OCI-LY7 (cell line): Measurements from ENCODE around the gene DUSP14. TPM values are rescaled to one million over a fixed set of nuclear protein-coding genes. Genes with fewer than 3 reads are reported as not detected.

Experiments
- BruUV-seq: library from RNA; stranded (reverse); fragments of 400-500 nt; replicated peaks from 2 replicates; lab custom pipeline; 2021; lab: Mats Ljungman, UMichigan
- CTCF ChIA-PET: fragments of 300-600 bp; sonication (Branson Sonifier 250); formaldehyde crosslinking; loops from one replicate; lab custom pipeline; 2022; ENCODE audit warnings: antibody characterized with exemption; ENCODE audit not compliant: unreplicated experiment; lab: Charles Lee
- POLR2A ChIA-PET: fragments of 300-600 bp; sonication (Branson Sonifier 250); formaldehyde crosslinking; loops from one replicate; lab custom pipeline; 2022; ENCODE audit warnings: antibody characterized with exemption; lab: Charles Lee
- DNase-seq: peaks from one replicate; pipeline ENCODE4 v3.0.0-alpha.2; 2015; ENCODE audit warnings: low spot score
- H2AFZ ChIP-seq: fragments of 200-600 bp; sonication (generic), shearing (Covaris generic); 2 replicates; pipeline ENCODE4 v1.6.1; 2014; ENCODE audit warnings: mild to moderate bottlenecking, antibody characterized with exemption, low read length, moderate library complexity
- H3K27ac ChIP-seq: fragments of 200-600 bp; sonication (generic); 2 replicates; pipeline ENCODE4 v1.5.1; 2014; ENCODE audit warnings: mixed run types, low read depth, mild to moderate bottlenecking, moderate library complexity, low read length, inconsistent platforms; ENCODE audit not compliant: poor library complexity, severe bottlenecking
- H3K36me3 ChIP-seq: fragments of 200-600 bp; sonication (generic); 2 replicates; pipeline ENCODE4 v1.6.1; 2014; ENCODE audit warnings: mild to moderate bottlenecking, antibody characterized with exemption, low read length, moderate library complexity, mixed read lengths; ENCODE audit not compliant: insufficient read depth
- H3K4me1 ChIP-seq: fragments of 200-600 bp; sonication (generic); 2 replicates; pipeline ENCODE4 v1.5.1; 2014; ENCODE audit warnings: mild to moderate bottlenecking, low read length; ENCODE audit not compliant: insufficient read depth, poor library complexity, severe bottlenecking
- H3K4me2 ChIP-seq: fragments of 200-600 bp; sonication (generic); 2 replicates; pipeline ENCODE4 v1.6.1; 2014; ENCODE audit warnings: mild to moderate bottlenecking, low read length
- H3K4me3 ChIP-seq: fragments of 200-600 bp; sonication (generic); 2 replicates; pipeline ENCODE4 v1.5.1; 2014; ENCODE audit warnings: mild to moderate bottlenecking, low read depth, low read length; ENCODE audit not compliant: poor library complexity, severe bottlenecking
- H3K79me2 ChIP-seq: fragments of 200-600 bp; sonication (generic); 2 replicates; pipeline ENCODE4 v1.6.1; 2016; ENCODE audit warnings: low read depth, mild to moderate bottlenecking, low read length, moderate library complexity, mixed read lengths; ENCODE audit not compliant: insufficient read depth
- H3K9me2 ChIP-seq: fragments of 200-600 bp; sonication (generic); 2 replicates; pipeline ENCODE4 v1.6.1; 2016; ENCODE audit warnings: mild to moderate bottlenecking, low read length, mixed read lengths; ENCODE audit not compliant: insufficient read depth
- H3K9me3 ChIP-seq: fragments of 200-600 bp; sonication (generic); 2 replicates; pipeline ENCODE4 v1.6.1; 2014; ENCODE audit warnings: mild to moderate bottlenecking, mixed run types, low read length, mixed read lengths
- H4K20me1 ChIP-seq: fragments of 200-600 bp; sonication (generic); 2 replicates; pipeline ENCODE4 v1.6.1; 2014; ENCODE audit warnings: mild to moderate bottlenecking, antibody characterized with exemption, low read length, moderate library complexity, mixed read lengths; ENCODE audit not compliant: insufficient read depth
- EZH2phosphoT487 ChIP-seq: fragments of 200-600 bp; sonication (generic); IDR thresholded peaks from 2 replicates; pipeline ENCODE4 v1.6.1; 2018; ENCODE audit warnings: low read depth, borderline replicate concordance, mild to moderate bottlenecking, mixed run types, antibody characterized with exemption, low read length, moderate library complexity, mixed read lengths
- intact Hi-C: fragments of 100-400 bp; cut with micrococcal nuclease; formaldehyde crosslinking; loops from one replicate; pipeline ENCODE4 v1.10.0; 2022; ENCODE audit not compliant: unreplicated experiment
- total RNA-seq, 2 experiments: library from RNA; depleted of rRNA in 1 of 2; stranded (reverse); fragments of >200 nt in 1 of 2; shearing (Covaris generic) in 1 of 2; gene quantifications; 2 replicates each; pipeline ENCODE4 v1.2.3, GENCODE V29; 2014 to 2022
- TF ChIP-seq, protein P1 (sequence below): fragments of 200-600 bp; sonication (generic); conservative IDR thresholded peaks from 2 replicates; pipeline ENCODE4 v1.5.1; 2014; ENCODE audit warnings: mild to moderate bottlenecking, antibody characterized with exemption, low read length, moderate library complexity, mixed read lengths

The DUSP14 gene
- total RNA-seq, 2 experiments from 2014 or later: 11.0 to 21.5 TPM

- H3K9me2 ChIP-seq: no peaks in the 10 kb centered on the region
- H3K27ac ChIP-seq: no peak overlapping the region
- no peak overlapping the region for H3K4me2 ChIP-seq
- H3K36me3 ChIP-seq: peaks cover 95% of the 10 kb centered on the region
- POLR2A ChIA-PET: interaction anchor here (0.8 kb wide), 1 partner anchor 35 kb away, joined by 5 read pairs; no protein-coding TSS in a partner anchor
- BruUV-seq: no TSS peak
- H3K9me3 ChIP-seq: no peaks in the 10 kb centered on the region
- CTCF ChIA-PET: no interaction called here
- DNase-seq: no peak
- intact Hi-C loops: no loop called here
- no peaks in the 10 kb centered on the region for H3K4me1 ChIP-seq
- no peaks in the 10 kb centered on the region for H3K79me2 ChIP-seq
- H2AFZ ChIP-seq: no peak overlapping the region
- H4K20me1 ChIP-seq: no peaks in the 10 kb centered on the region
- no peak overlapping the region for H3K4me3 ChIP-seq
- TF ChIP-seq EZH2phosphoT487: no peak
- TF ChIP-seq, protein P1, sequence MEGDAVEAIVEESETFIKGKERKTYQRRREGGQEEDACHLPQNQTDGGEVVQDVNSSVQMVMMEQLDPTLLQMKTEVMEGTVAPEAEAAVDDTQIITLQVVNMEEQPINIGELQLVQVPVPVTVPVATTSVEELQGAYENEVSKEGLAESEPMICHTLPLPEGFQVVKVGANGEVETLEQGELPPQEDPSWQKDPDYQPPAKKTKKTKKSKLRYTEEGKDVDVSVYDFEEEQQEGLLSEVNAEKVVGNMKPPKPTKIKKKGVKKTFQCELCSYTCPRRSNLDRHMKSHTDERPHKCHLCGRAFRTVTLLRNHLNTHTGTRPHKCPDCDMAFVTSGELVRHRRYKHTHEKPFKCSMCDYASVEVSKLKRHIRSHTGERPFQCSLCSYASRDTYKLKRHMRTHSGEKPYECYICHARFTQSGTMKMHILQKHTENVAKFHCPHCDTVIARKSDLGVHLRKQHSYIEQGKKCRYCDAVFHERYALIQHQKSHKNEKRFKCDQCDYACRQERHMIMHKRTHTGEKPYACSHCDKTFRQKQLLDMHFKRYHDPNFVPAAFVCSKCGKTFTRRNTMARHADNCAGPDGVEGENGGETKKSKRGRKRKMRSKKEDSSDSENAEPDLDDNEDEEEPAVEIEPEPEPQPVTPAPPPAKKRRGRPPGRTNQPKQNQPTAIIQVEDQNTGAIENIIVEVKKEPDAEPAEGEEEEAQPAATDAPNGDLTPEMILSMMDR: no peak
These were observed 46.2 kb downstream of the DUSP14 start for GRCh38 chr17:37535906-37536305.

- ChIA-PET CTCF (no interaction called here), POLR2A (interaction anchor here (0.6 kb wide), 2 partner anchors 55 to 94 kb away, joined by 4 read pairs; no protein-coding TSS in a partner anchor)
- Histone ChIP-seq H3K4me3 (no peak overlapping the region), H3K9me2 (no peaks in the 10 kb centered on the region), H4K20me1 (no peaks in the 10 kb centered on the region), H3K36me3 (peaks cover 100% of the 10 kb centered on the region), H3K79me2 (peaks cover 16% of the 10 kb centered on the region; the same call in 1 of the 2 replicates), H2AFZ (no peak overlapping the region), H3K4me2 (no peak overlapping the region), H3K27ac (no peak overlapping the region), H3K9me3 (no peaks in the 10 kb centered on the region), H3K4me1 (no peaks in the 10 kb centered on the region)
- TF ChIP-seq, protein P1: no peak
- no peak for TF ChIP-seq EZH2phosphoT487
- intact Hi-C loops: no loop called here
- BruUV-seq: no TSS peak
- DNase-seq: no peak
These were observed 49.4 kb downstream of the DUSP14 start for GRCh38 chr17:37538981-37539659.
